Gastrocnemius medialis (tissue), 4 donors: ENCODE measurements around the gene UNC5A.

ENCODE experiments used
- CTCF ChIP-seq, 5 experiments: fragments of 450-650 bp in 3 of 5; fragments of 200-600 bp in 2 of 5; sonication (generic) in 2 of 5; IDR thresholded peaks in 4 of 5; conservative IDR thresholded peaks in 1 of 5; 1 replicate in 4 of 5; 2 replicates in 1 of 5; pipeline ENCODE4 v1.5.1; 2016 to 2019; ENCODE audit warnings: antibody characterized with exemption in 5 of 5, mild to moderate bottlenecking in 3 of 5, moderate library complexity in 3 of 5
- POLR2A ChIP-seq, 2 donors: fragments of 450-650 bp; IDR thresholded peaks; one replicate each; pipeline ENCODE4 v1.6.1; 2017; ENCODE audit warnings: antibody characterized with exemption in 2 of 2, mild to moderate bottlenecking in 2 of 2, moderate library complexity in 2 of 2

- no peak for TF ChIP-seq CTCF (IDR thresholded peaks at IDR 0.05 in 4 of 5, conservative IDR thresholded peaks at IDR 0.05 in 1 of 5)
- TF ChIP-seq POLR2A (IDR thresholded peaks at IDR 0.05) = no peak
These were observed 36.8 kb downstream of the UNC5A start for GRCh38 chr5:176847148-176847547.
